Keratinocyte (primary cell): ENCODE measurements around the gene LARGE1. TPM values are rescaled to one million over a fixed set of nuclear protein-coding genes. Genes with fewer than 3 reads are reported as not detected.

Source experiments
- DNase-seq: peaks from one replicate; pipeline ENCODE4 v3.0.0-alpha.2; 2011; ENCODE audit warnings: low read depth, missing footprints, low spot score
- FAIRE-seq: peaks from 2 replicates; lab custom pipeline; 2011; peaks lifted over from hg19 to GRCh38; lab: Jason Lieb, UNC
- H2AFZ ChIP-seq: 2 replicates; pipeline ENCODE4 v1.6.0; 2012; ENCODE audit warnings: low read length, control low read depth, inconsistent platforms; ENCODE audit not compliant: control insufficient read depth
- H3K27ac ChIP-seq: 2 replicates; pipeline ENCODE4 v1.5.1; 2011; ENCODE audit warnings: low read length; ENCODE audit not compliant: control insufficient read depth, insufficient read depth
- H3K27me3 ChIP-seq: 3 replicates; pipeline ENCODE4 v1.6.0; 2011; ENCODE audit warnings: low read length; ENCODE audit not compliant: control insufficient read depth, insufficient read depth; ENCODE audit errors: extremely low read depth
- H3K36me3 ChIP-seq, 2 experiments: 2 replicates in 1 of 2; 3 replicates in 1 of 2; pipeline ENCODE4 v1.5.1; 2011; ENCODE audit warnings: low read length in 2 of 2, mild to moderate bottlenecking in 1 of 2; ENCODE audit not compliant: control insufficient read depth in 2 of 2, insufficient read depth in 2 of 2; ENCODE audit errors: extremely low read depth in 1 of 2
- H3K4me1 ChIP-seq: 3 replicates; pipeline ENCODE4 v1.5.1; 2011; ENCODE audit warnings: low read length; ENCODE audit not compliant: control insufficient read depth, insufficient read depth; ENCODE audit errors: extremely low read depth
- H3K4me2 ChIP-seq: 3 replicates; pipeline ENCODE4 v1.6.0; 2011; ENCODE audit warnings: low read depth, low read length; ENCODE audit not compliant: control insufficient read depth, insufficient read depth; ENCODE audit errors: extremely low read depth
- H3K4me3 ChIP-seq, 3 experiments: fragments of 200-600 bp in 1 of 3; sonication (generic) in 1 of 3; 2 replicates in 2 of 3; 3 replicates in 1 of 3; pipeline ENCODE4 v1.5.1; 2011 to 2016; ENCODE audit warnings: low read length in 3 of 3, mild to moderate bottlenecking in 3 of 3, control low read depth in 2 of 3, inconsistent platforms in 1 of 3, low read depth in 1 of 3, mixed read lengths in 1 of 3, mixed run types in 1 of 3, moderate library complexity in 1 of 3; ENCODE audit not compliant: control insufficient read depth in 2 of 3, insufficient read depth in 2 of 3; ENCODE audit errors: extremely low read depth in 1 of 3
- H3K79me2 ChIP-seq: 2 replicates; pipeline ENCODE4 v1.6.0; 2012; ENCODE audit warnings: low read length; ENCODE audit not compliant: control insufficient read depth, insufficient read depth
- H3K9ac ChIP-seq: 3 replicates; pipeline ENCODE4 v1.6.0; 2011; ENCODE audit warnings: low read length; ENCODE audit not compliant: control insufficient read depth, insufficient read depth; ENCODE audit errors: extremely low read depth
- H3K9me1 ChIP-seq: 3 replicates; pipeline ENCODE4 v1.6.0; 2011; ENCODE audit warnings: low read length; ENCODE audit not compliant: control insufficient read depth, insufficient read depth; ENCODE audit errors: extremely low read depth
- H3K9me3 ChIP-seq: 2 replicates; pipeline ENCODE4 v1.5.1; 2012; ENCODE audit warnings: low read depth, low read length; ENCODE audit not compliant: control insufficient read depth
- H4K20me1 ChIP-seq: 3 replicates; pipeline ENCODE4 v1.6.0; 2011; ENCODE audit warnings: low read length; ENCODE audit not compliant: control insufficient read depth, insufficient read depth; ENCODE audit errors: extremely low read depth
- CTCF ChIP-seq, 3 experiments: IDR thresholded peaks in 1 of 3; conservative IDR thresholded peaks in 1 of 3; optimal IDR thresholded peaks in 1 of 3; 2 replicates in 2 of 3; 3 replicates in 1 of 3; pipeline versions ENCODE3 to v1.5.1; 2011; ENCODE audit warnings: low read length in 3 of 3, mild to moderate bottlenecking in 3 of 3, moderate library complexity in 2 of 3, control low read depth in 1 of 3, inconsistent platforms in 1 of 3; ENCODE audit not compliant: insufficient read depth in 2 of 3; ENCODE audit errors: extremely low read depth in 1 of 3
- EZH2 ChIP-seq: IDR thresholded peaks from one replicate; pipeline ENCODE4 v1.6.1; 2012; ENCODE audit warnings: inconsistent platforms, mild to moderate bottlenecking, low read length, moderate library complexity
- dilution Hi-C: fragments of 300-500 bp; cut with MboI; formaldehyde crosslinking; loops from one replicate; pipeline ENCODE4 v1.7.0; 2020; ENCODE audit warnings: low sequenced_read_pairs; ENCODE audit not compliant: extremely low pct_ligation_motif_present
- polyA plus RNA-seq, 5 experiments: library from polyadenylated mRNA; depleted of rRNA in 3 of 5; stranded (reverse) in 3 of 5; stranded (forward) in 1 of 5; unstranded in 1 of 5; fragments of >200 nt; gene quantifications; 1 replicate in 1 of 5; 2 replicates in 3 of 5; 3 replicates in 1 of 5; pipeline versions ENCODE4 v1.2.1 to v1.2.3, GENCODE V29; 2011 to 2012; ENCODE audit warnings: missing spikeins in 2 of 5, low read depth in 1 of 5, low replicate concordance in 1 of 5

LARGE1 gene
- polyA plus RNA-seq, 1 donor (not counting 4 experiments of a cell fraction or from before 2014, with no cell fraction given): 4.5 TPM

DNA sequence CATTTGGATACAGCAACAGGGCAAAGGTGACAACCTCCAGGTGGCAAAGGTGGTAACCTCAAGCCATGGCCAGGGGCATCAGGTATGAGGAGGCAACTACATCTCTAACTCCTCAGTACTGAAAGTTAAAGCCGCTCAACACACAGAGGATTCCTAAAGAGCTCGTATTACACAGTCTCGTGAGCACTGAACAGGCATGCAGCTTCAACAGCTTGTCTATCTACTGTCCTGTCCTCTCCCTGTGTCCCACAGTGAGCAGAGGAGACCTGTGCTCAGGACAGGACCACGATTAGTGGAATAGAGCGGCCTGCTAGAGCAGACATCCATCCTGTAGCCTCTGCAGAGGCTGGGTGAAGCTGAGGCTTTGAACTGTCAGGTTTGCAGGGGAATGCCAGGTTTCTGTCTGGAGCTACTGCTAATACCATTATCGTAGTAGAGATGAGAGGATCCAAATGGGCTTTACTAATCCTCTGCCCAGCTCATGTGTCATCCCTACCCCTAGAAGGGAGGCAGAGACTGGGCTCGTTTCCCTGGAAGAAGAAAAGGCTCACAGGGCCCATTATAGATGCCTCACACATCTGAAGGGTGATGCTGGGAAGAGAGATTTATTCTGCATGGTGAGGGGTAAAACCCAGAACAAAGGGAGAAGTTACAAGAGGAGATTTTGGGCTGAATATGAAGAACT is 415.2 kb downstream of the LARGE1 start:
- FAIRE-seq: no peak

DNA sequence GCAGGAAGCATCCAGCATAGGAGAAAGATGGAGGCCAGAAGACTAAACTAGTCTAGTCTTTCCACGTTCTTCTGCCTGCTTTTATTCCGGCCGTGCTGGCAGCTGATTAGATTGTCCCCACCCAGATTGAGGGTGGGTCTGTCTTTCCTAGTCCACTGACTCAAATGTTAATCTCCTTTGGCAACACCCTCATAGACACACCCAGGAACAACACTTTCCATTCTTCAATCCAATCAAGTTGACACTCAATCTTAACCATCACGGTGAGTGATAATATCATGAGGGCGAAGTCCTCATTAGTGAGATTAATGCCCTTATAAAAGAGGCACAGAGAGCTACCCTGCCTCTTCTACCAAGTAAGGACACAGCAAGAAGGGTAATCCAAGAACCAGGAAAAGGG is 424.2 kb downstream of the LARGE1 start:
- dilution Hi-C loops: no loop called here
- Histone ChIP-seq H3K4me2 (no peak overlapping the region), H2AFZ (no peak overlapping the region), H3K9ac (no peak overlapping the region), H3K27ac (no peak overlapping the region), H3K4me3 (no peak overlapping the region), H3K9me3 (no peaks in the 10 kb centered on the region), H3K27me3 (no peaks in the 10 kb centered on the region), H3K9me1 (no peaks in the 10 kb centered on the region), H4K20me1 (no peaks in the 10 kb centered on the region), H3K36me3 (no peaks in the 10 kb centered on the region), H3K4me1 (no peaks in the 10 kb centered on the region), H3K79me2 (no peaks in the 10 kb centered on the region)
- DNase-seq (no peak), FAIRE-seq (no peak)
- no peak for TF ChIP-seq CTCF (optimal IDR thresholded peaks at IDR 0.05 in 1 of 3, IDR thresholded peaks at IDR 0.05 in 1 of 3, conservative IDR thresholded peaks at IDR 0.05 in 1 of 3; ENCODE audit: extremely low read depth in 1 of 3, insufficient read depth in 2 of 3, low read length in 3 of 3)
- no peak for TF ChIP-seq EZH2

More for the DNA sequence above, 415.2 kb downstream of the LARGE1 start:
- Histone ChIP-seq H3K4me1 (no peaks in the 10 kb centered on the region), H3K9ac (no peak overlapping the region), H3K36me3 (no peaks in the 10 kb centered on the region), H4K20me1 (no peaks in the 10 kb centered on the region), H2AFZ (no peak overlapping the region), H3K79me2 (no peaks in the 10 kb centered on the region), H3K4me3 (no peak overlapping the region), H3K9me1 (no peaks in the 10 kb centered on the region), H3K27me3 (no peaks in the 10 kb centered on the region), H3K27ac (no peak overlapping the region), H3K4me2 (no peak overlapping the region), H3K9me3 (no peaks in the 10 kb centered on the region)
- dilution Hi-C loops: no loop called here
- TF ChIP-seq CTCF (optimal IDR thresholded peaks at IDR 0.05 in 1 of 3, IDR thresholded peaks at IDR 0.05 in 1 of 3, conservative IDR thresholded peaks at IDR 0.05 in 1 of 3; ENCODE audit: extremely low read depth in 1 of 3, insufficient read depth in 2 of 3, low read length in 3 of 3): no peak
- TF ChIP-seq EZH2: no peak
- DNase-seq: no peak
